Stimulated activated CD8-positive, alpha-beta memory T cell treated with anti-CD3 and anti-CD28 coated beads, Interleukin-7, amount 100 ng/mL, for 24 hours (primary cell): Measurements from ENCODE around the gene ZCCHC4.

Source experiments
- DNase-seq: peaks from one replicate; pipeline ENCODE4 v3.0.0-alpha.2; 2020; ENCODE audit warnings: low read depth

The ZCCHC4 gene

DNA sequence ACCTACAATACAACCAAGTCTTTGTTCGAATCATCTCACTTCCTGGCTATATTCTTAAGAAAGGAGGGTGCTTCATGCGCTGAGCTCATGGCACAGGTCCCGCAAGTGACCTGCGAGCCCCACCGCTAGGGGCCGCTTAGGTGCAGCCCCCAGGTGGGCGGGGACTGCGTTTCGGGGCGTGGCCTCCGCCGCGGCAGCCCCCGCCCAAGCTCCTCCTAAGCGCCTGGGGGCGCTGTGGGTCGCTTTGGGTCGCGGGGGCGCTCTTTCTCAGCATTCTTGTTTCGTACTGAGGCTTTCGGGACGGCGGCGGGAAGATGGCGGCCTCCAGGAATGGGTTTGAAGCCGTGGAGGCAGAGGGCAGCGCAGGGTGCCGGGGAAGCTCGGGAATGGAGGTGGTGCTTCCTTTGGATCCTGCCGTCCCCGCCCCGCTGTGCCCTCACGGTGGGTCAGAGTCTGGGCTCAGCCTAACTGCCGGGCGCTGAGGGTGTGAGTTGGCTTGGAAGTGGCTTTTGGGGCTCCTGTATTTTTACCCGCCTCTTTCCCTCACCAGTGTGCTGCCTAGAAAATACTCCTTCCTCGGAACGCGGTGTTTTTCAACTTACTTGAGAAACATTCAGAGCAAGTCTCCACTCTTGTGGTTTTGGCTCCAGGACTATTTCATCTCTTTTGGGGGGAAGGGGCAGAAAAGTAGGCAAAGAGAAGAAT, at the start of gene ZCCHC4:
Gene ZCCHC4, plus strand, starts transcription at position 279 of the 705 bp plus-strand sequence. Its CDS starts 36 bp downstream, at position 315.
- peak; percentile 73 for DNase-seq

- DNase-seq: no peak
Measured at GRCh38 chr4:25271866-25272265, 40.7 kb upstream of the ZCCHC4 start.

GRCh38 chr4:25280210-25280609, 32.4 kb upstream of the ZCCHC4 start:
- DNase-seq: no peak

- DNase-seq: no peak
Measured at GRCh38 chr4:25283948-25284347, 28.6 kb upstream of the ZCCHC4 start.

DNA sequence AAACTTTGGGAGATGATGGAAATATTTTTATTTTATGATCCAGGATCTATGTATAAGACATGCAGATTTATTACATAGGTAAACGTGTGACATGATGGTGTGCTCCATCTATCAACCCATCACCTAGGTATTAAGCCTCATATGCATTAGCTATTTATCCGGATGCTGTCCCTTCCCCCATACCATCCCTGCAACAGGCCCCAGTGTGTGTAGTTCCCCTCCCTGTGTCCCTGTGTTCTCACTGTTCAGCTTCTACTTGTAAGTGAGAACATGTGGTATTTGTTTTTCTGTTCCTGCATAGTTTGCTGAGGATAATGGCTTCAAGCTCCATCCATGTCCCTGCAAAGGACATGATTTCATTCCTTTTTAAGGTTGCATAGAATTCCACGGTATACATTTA, 28.1 kb upstream of the ZCCHC4 start:
- DNase-seq: no peak

- DNase-seq: no peak
Measured at GRCh38 chr4:25290490-25291067, 22.0 kb upstream of the ZCCHC4 start.

DNA sequence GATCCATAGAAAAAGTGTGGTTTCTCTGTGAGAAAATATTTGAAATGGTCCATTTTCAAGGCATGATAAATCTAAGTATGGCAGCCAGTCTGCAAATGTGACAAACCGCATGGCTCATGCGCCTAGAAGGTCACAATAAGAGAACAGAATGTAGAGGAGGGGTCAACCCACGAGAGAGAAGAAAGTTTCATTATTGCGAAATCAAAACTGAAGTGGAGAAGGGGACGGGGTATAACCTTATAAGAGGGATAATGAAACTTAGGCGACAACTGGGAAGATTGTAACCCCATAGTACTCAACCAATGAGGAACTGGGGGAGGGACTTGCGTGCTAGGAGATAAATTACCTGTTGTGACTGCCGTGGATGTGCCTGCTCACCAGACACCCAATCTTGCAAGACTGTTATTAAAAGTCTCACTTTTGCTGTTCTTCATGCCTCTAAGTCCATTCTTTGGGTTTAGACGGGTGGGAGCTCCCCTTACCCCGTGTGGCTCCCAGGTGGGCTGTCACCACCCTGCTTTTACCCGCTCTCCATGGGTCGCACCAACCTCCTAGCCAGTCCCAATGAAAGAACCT, 21.3 kb upstream of the ZCCHC4 start:
- no peak for DNase-seq

GRCh38 chr4:25297528-25298242, 14.9 kb upstream of the ZCCHC4 start:
- DNase-seq: no peak

DNA sequence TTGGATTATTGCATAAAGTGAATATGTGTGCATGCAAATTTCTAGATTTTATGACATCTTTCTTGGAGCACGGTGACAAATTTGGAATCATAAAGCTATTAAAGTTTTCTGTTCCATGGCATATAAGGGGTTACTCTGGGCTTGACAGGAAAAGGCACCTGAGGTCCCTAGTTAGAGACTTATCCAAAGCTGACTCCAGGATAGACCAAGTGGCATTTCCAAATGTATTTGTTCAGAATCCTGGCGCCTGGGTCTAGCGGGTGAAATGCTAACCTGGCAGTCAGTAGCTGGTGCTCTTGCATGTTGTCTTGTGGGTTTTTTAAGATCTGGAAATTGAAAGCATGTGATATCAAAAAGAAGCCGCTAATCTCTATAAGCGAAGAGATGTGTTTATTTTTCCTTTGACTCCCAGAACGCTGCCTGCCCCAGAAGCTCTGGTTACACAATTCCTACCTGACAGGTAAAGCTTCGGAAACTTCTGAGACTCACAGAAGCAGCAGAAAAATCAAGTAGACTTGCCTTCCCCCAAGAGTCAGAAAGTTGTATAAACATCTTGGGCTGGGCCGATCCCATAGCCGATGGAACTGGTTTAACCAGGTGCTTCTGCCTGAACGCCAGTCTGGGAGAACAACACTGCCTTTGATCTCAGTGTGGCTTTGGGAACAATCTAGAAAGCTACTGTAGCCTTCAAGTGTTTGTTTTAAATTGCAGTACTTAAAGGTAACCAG, 12.9 kb upstream of the ZCCHC4 start:
- no peak for DNase-seq

DNA sequence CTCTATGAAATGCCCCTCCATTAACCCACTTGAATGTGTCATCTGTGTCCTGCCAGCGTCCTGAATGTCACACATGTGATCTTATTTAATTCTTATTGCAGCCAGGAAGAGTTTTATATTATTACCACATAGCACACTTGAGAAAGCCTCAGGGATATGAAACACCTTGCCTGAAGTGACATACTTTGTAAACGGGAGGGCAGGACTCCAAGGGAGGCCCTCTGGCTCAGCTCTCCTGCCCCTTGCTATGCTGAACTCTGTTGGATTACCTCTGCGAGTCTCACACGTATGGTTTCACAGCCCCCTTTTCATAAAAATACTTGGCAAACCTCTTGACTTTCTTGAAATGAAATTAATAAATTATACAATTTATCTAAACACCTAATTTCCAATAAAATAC, 11.1 kb upstream of the ZCCHC4 start:
- DNase-seq: no peak

GRCh38 chr4:25302626-25303025, 9.9 kb upstream of the ZCCHC4 start:
- DNase-seq: no peak

DNA sequence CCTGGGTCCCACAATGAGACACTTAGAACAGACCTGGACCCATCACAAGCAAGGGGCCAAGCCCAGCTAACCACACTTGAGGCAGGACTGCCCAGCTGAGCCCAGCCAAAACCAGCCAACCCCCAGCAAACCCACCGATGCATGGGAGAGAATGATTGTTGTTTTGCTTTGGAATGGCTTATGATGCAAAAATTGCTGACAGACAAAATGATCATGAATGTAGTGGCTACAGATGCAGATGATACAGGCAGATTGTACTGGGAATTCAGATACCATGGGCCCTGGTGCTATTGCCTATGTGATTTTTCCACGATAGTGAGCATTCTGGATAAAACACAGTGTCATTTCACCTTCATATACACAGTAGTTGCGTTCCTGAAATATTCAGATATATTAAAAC, 9.0 kb upstream of the ZCCHC4 start:
- DNase-seq: no peak

GRCh38 chr4:25306518-25307057, 6.0 kb upstream of the ZCCHC4 start:
- DNase-seq: no peak

DNA sequence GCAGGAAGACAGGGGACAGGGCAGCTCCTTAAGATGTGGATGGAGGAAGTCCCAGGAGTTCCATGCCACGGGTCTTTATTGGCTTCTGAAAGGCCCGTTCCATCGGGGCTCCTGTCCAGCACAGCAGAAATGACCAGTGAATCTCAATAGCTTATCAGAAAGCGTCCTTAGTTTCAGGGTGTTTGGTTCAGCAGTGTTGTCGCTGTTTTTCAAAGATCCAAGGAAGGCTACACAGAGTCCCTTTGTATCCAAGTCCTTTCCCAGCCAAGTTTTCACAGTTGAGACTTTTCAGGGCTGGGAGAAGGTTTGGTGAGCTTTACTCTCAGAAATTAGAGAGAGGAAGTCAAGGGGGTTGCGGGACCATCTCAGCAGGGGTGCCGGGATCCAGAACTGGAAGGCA, 5.0 kb upstream of the ZCCHC4 start:
- no peak for DNase-seq

DNA sequence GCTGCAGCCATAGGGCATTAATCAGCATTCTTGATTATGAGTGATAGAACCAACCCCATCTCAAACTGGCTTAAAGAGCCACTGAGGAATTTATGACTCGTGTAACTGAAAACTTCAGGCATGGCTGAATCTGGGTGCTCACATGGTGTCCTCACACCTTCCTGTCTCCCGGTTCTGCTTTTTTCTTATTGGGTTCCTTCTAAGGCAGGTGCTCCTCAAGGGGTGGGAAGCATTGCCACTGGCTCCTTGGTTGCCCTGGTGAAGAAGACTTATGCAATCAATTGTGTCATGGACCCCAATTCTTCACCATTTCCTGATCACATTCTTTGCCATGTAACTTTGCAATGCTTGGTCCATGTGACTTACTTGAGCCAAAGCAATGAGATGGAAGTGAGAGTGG, 4.3 kb upstream of the ZCCHC4 start:
- no peak for DNase-seq

GRCh38 chr4:25308761-25309160, 3.8 kb upstream of the ZCCHC4 start:
- DNase-seq: no peak

DNA sequence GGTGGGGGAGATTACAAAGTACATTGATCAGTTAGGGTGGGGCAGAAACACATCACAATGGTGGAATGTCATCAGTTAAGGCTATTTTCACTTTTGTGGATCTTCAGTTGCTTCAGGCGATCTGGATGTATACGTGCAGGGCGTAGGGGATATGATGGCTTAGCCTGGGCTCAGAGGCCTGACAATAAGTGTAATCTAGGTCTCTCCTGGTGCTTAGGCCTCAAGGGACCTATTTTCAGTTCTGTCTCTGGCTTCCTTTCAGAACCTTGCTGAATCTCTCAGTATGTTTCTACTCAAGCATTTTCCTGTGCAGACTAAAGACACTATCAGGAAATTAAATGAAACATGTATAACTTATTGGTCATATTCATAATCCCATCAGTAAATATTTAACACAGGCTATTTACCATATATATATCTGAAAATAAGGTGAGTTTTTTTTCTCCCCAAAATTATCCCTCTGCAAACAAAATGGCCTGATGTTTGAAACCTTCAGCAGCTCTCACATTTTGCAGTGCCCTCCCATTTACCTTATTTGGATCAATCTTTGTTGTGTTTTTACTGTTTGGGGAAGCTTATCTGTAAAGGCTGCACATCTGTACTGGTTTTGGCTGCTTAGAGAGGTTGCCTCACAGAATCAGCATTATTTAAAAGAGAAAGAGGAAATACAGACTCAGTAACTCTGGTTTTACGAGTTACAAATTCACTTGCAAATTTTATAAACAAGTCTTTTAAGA, 2.3 kb upstream of the ZCCHC4 start:
- no peak for DNase-seq

- no peak for DNase-seq
Measured at GRCh38 chr4:25310803-25311166, 1.8 kb upstream of the ZCCHC4 start.

DNA sequence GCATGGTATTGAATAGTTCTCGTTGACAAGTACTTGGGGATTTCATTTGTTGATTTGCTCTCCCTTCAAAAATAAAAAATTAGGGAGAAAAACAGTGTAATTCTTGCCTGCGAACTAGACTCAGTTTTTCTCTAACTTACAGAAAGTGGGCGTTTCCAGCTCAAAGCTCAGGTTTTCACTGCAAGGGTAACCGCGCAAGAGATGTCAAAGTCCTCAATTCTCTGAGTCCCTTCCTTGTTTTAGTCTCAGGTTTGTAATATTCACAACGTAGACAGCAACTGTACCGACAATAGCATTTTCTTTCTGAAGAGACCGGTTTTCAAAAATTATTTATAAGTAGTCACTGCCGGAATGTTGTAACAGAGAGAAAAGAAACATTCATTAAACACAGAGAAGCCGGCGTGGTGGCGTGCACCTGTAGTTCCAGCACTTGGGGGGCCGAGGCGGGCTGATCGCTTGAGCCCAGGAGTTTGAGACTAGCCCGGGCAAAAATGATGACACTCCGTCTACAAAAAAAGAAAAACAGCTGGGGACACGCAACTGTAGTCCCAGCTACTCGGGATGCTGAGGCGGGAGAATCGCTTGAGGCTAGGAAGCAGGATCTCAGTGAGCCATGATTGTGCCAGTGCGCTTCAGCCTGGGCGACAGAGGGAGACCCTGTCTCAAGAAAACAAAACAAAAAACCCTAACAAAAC, 774 bp downstream of the ZCCHC4 start:
- no peak for DNase-seq

DNA sequence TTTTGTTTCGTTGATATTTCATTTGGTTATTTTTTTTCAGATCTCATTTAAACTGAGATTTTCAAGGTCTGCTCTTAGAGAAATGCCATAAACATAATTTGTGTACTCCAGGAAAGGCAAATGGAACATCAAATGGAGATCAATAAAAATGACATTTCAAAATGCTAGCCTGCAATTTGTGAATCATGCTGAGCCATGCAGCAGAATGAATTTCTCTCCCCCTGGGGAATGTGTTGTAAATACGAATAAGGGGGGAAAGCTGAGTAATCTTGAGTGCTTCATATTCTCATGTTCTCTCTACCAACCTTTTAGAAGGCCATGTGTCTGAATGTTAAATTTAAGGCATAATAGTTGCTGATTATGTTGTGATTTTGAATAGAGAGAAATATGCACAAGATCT, 7.8 kb downstream of the ZCCHC4 start:
- no peak for DNase-seq

DNA sequence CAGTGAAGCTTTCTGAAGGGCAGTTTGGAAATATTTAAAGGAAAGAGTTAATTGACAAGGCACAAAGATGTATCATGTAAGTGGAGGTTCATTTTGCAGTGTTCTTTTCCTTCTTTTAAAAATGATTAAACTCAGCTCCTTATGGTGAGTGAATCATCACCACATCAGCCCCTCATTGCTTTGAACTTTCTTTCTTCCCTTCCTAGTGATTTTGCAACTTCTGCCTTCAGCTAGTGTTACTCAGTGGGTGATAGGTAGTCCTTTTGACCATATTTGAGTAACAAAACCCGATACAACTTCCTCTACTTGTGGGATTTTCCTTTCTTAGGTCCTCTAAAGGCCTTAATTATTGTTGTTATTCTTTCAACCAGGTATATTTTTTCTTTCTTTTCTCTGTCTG, 8.2 kb downstream of the ZCCHC4 start:
- DNase-seq: no peak
